Measurements from ENCODE around the gene ZNF385B.
"Not testable (repeated sequence)": the region's sequence is repeated elsewhere in the genome, so short reads cannot be mapped to it uniquely, and the experiment has no call there.

The ZNF385B gene

DNA sequence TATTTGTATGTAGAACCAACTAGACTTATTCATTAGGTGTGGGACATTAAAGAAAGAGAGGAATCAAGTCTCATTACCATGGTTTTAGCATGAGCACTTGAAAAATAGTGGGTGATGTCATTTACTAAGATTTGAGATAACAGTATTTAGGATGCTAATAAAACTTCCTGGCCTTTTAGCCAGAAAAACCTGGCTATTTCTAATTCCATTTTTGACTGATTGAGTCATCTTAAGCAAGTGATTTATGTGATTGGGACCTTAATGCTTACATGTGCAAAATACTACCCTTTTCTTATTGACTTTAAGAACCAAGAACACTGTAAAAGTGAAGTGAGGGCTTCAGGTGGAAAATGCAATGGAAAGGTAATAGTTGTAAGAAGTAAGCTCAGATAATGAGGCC, 400.0 kb downstream of the ZNF385B start:
- no peak for DNase-seq

DNA sequence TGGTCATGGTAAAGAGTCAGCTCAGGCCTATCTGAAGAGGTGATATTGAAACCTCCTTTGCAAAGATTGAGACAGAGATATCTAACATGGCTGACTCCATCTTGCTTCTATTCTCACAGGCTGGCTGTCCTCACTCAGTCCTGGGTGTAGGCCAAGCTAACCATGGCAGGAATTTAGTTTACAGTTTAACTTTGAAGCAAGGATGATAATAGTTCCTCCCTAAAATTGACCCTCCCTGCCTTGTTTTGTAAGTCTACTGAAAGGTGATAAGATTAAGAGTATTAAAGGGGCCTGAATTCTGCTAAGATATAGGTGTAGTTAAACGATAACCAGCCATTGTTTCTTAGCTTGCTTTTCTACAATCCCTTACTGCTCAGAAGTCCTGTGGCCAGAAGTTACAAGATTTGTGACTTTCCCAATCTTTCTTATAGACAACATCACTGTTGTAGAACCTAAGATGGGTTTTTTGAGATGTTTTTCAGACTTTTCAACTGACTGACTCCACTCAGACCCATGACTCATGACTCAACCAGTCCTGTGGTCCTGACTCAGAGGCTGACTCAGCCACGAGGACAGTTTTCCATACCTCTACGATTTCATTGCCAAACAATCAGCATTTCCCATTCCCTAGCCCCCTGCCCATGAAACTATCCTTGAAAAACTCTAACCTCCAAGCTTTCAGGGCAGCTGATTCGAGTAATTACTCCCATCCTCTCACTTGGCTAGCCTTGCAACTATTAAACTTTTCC, 401.1 kb downstream of the ZNF385B start:
- no peak for DNase-seq

DNA sequence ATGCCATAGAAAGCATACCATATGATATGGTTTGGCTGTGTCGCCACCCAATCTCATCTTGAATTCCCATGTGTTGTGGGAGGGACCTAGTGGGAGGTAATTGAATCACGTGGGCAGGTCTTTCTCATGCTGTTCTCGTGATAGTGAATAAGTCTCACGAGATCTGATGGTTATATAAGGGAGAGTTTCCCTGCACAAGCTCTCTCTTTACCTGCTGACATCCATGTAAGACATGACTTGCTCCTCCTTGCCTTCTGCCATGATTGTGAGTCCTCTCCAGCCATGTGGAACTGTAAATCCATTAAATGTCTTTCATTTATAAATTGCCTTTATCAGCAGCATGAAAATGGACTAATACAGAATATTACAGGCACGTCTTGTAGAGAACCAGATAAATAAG, 403.3 kb downstream of the ZNF385B start:
- not testable (repeated sequence) for DNase-seq

DNA sequence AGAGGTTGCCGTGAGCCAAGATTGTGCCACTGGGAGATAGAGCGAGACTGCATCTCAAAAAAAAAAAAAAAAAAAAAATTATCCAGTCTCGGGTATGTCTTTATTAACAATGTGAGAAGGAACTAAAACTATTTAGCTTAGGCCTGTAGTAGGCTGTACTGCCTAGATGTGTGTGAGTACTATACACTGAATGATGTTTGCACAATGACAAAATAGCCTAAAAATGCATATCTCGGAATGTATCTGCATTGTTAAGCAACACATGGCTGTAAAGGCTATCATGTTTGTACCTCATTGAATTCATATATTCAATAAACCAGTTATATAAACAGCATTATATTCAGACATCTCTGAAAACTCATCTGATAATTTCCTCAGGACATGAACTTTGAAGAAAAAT, 405.6 kb downstream of the ZNF385B start:
- no peak for DNase-seq

DNA sequence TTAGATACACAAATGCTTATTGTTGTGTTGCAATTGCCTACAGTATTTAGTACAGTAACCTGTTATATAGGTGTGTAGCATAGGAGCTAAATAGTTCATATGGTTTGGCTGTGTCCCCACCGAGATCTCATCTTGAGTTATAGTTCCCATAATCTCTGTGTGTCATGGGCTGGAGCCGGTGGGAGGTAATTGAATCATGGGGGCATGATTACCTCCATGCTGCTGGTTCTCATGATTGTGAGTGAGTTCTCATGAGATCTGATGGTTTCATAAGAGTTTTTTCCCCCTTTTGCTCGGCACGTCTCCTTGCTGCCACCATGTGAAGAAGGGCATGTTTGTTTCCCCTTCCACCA, 406.3 kb downstream of the ZNF385B start:
- DNase-seq: no peak

DNA sequence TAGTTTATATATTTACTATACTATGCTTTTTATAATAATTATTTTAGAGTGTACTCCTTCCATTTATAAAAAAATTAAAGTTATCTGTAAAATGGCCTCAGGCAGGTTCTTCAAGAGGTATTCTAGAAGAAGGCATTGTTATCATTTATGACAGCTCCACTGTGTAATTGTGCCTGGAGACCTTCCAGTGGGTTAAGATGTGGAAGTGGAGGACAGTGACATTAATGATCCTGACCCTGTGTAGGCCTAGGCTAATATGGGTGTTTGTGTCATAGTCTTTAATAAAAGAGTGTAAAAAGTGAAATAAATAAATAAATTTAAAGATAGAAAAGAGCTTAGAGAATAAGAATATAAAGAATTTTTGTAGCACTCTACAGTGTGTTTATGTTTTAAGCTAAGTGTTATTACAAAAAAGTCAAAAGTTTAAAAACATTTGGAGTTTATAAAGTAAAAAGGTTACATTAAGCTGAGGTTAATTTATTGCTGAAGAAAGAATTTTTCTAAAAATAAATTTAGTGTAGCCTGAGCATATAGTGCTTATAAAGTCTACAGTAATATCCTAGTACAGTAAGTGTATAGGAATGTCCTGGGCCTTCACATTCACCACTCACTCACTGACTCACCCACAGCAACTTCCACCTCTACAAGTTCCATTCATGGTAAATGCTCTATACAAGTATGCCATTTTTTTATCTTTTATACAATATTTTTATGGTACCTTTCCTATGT, 406.8 kb downstream of the ZNF385B start:
- DNase-seq: no peak

DNA sequence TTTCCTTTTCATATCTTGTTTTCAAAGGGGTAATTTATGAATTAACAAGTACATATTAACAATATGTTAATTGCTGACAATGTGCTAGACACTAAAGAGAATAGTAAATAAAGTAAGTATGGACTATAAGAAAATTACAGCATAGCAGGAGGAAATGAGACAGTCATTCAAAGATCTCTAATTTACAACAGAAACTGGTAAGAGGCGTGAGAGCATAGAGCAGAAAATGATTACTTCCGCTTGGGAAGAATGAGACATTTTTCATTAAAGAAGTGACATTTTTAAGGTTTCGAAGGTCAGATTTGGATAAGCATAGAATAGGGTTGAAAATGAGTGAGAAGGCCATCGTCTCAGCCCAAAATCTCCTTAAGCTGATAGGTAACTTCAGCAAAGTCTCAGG, 412.4 kb downstream of the ZNF385B start:
- no peak for DNase-seq

DNA sequence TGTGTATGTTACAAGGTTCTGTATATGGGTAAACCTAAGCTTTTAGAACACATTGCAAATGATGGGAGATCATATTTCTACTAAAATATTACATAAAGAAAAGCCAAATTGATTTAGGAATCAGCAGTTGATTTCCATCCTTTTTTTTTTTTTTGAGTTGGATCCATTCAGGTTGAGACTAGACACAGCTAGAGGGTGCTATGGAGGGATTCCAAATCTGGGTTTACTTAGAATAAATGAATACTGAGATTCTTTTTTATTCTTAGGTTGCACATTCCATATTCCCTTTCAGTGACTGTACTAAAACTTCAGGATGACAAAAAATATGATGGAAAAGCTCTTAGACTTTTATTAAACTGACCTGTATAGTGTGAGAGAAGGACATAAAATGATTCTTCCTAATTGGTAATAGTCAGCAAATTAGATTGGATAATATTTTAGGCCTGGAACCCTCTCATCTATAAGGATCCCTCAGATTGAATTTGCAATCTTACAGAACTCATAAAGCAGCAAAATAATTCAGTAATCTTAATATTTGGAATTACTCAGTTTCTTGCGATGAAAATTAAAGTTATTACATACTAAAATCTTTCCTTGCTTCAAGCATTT, 413.5 kb downstream of the ZNF385B start:
- no peak for DNase-seq

DNA sequence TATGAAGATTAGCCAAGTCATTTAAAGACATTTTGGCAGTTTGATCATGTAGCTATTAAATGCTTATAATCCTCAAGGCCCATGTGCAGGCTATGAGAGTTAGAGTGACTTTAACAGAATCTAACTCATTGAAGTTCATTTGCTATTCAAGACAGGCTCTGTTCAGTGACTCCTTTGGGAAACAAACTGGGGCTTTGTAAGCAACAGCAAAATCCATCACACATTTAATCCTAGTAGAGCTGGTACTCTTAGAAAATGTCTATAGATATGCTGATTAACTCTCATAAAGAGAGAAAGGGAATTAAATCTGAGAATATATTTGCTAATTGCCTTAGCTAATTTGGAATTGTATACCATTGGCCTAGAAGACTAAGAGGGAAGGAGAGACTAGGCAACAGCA, 414.0 kb downstream of the ZNF385B start:
- no peak for DNase-seq

DNA sequence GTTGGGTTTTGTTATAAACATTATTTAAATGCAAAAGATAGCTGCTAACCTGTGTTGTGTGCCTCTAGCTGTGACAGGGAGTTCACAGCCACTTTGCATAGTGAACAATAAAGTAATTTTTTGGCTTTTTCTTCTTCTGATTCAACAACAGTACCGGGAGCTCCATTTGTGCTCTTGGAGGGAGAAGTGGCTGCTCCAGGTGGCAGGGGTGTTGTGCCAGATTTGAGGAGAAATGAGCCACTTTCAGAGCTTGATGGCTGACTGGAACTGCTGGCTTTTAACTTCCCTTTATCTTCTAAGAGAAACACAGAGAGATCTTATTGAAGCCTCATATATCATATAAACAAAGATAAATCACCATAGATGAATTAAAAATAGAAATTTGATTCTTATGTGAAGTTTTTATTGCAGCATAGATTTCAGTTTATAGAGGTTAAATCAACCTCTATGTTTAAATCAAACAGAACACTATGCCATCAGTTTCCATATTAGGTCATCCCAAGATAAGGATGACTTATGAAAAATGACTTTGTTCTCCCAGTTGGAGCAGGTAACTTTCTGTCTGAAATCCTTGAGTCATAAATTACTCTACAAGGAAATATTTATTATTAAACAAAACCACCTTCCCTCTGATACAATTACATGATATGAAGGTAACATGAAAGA, 414.8 kb downstream of the ZNF385B start:
- DNase-seq: no peak

DNA sequence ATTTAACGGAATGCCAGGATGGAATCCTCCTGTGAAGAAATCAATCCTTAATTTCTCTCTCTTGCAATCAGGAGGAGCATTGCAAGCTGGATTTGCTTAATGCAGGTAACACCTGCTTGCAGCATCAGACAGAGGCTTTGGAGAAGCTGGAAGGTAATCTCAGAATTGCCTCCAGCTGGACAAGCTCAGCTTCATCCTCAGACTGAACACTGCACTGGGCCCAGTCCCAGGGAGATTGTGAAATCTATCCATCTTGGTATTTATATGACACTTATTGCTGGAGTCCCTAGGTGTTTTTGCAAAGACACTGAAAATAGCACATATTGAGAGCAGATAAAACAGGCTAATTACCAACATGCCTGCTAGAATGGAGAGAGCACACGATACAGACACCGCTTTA, 417.4 kb downstream of the ZNF385B start:
- no peak for DNase-seq

DNA sequence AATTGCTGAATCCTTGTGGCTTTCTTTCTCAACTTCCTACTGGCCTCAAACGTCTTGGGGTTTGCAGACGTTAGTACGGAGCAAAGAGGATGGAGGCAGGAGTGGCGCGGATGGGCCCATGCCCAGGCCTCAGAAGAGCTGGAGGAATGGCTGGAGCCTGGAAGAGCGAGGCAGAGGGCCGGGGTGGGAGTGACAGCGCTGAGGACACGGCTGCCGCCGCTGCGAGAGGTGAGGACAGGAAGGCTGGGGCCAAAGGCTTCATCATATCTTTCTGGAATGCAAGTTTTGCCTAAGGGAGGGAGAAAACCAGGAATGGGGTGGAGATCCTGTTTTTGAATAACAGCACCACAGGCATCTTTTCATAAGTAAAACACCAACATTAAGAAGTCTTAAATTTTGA, 418.2 kb downstream of the ZNF385B start:
- no peak for DNase-seq

DNA sequence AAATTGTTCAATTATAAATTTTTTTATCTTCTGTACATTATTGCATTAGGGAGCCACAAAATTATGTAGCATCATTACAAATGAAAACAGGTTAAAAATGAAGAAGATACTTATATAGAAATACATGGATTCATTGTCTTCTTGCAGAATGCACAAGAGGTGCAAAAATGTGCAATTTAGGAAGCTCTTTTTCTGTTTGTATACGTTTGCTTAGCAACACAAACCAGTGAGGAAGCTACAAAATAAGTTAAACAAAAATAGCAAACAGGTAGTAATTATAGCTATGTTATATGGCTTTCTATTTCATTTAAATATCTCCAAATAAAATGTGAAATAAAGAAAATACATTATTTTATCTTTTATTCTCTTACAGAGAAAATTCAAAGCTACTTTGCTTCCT, 419.2 kb downstream of the ZNF385B start:
- no peak for DNase-seq

DNA sequence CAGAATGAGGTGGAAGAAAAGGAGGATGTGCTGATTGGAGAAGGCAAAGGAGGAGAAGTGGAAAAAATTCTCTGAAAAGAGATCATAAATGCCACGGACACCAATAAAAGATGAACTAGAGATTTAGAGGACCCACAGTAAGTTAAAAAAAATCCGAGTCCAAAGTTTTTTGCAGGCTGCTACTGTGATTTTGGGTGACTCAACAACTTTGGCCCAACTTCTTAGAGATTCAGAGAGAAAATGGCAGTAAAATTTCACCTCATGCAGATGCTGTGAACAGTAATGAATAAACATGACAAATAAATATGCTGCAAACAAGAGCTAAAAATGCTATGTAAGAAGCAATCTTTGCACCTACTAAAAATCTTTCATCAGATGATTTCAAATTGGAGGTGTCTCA, 419.9 kb downstream of the ZNF385B start:
- no peak for DNase-seq

DNA sequence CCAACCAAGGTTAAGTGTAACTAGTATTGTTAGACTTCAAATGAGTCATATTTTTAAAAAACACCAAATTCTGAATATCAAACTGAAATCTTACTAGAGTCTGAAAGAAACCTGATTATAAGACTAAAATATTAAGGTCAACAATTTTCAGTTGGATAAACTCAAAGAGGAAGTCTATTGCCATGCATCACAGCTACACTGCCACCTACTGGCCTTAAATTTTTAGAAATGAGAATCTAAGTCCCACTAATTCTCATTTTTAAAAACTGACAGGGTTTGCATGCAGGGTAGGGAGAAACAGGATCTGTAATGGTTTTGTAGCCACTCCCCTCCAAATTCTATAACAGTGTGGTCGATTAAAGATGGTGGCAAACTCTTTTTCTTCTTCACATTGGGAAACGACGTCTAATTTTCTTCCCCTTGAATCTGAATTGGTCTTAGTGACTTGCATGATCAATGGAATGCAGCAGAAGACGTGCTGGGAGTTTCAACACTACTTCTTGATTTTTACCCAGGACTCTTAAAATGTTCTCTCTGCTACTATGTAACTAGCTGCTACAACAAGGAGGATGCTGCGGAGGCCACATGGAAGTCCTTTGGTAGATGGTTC, 420.7 kb downstream of the ZNF385B start:
- DNase-seq: no peak

DNA sequence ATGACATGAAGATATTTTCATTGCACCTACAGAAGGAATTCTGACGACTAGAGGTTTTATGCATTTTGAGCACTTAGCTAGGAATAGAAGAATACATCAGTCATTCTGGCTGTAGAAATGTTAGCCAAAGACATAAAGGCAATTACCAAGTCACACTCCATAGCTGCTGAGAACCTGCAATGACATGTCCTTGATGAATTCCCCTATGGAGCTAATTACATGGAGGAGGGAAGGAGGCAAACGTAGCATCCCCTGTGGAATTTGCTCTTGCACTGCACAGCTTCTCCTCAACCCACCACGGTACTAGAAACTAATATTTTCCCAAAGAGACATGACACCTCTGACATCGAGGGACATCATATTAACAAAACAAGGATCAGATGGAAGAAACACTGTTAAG, 422.8 kb downstream of the ZNF385B start:
- DNase-seq: no peak

DNA sequence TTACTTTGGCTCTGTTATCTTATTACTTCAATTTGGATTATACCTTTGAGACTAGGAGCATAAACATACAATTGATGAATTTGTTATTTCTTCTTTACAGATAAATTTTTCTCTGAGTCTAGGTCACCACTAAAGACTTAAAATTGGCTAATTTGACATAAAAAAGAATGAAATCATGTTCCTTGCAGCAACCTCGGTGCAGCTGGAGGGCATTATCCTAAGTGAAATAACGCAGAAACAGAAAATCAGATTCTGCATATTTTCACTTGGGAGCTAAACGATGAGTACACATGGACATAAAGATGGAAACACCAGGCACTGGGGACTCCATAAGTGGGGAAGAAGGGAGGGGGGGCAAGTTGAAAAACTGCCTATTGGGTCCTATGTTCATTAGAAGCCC, 424.0 kb downstream of the ZNF385B start:
- no peak for DNase-seq

DNA sequence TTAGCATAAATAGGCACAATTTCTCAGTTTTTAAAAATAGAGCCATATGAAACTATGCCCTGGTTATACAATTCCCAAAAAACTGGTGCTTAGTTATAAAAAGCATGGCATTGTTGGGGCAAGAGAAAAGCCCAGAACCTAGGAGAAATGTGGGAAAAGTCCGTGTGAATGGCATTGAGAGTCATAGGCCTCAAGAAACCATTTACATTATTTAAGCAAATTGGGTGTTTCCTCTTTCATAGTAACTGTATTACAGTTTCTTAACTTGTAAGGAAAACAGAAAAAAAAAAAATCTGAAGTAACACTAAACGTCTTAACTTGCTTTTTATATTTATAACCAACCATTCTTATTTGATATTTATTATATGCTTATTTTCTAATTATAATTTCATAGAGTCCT, 425.8 kb downstream of the ZNF385B start:
- DNase-seq: no peak

DNA sequence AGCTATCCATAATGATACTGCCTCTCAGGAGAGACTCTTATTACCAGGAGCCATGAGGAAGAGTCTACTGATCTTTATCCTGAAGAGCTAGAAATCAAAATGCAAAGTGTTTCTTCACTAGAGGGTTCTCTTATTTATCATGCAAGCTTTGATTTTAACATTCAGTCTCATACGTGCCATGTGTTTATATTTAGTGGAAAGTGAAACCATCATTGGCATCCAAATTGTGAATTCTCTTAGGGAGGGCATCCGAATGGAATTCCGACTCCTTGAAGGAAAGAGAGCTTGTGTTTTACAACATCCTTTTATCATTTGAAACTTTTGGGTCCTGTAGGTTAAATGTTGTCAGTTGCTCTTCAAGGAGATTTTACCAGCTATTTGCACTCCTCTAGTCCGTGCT, 426.4 kb downstream of the ZNF385B start:
- DNase-seq: no peak

DNA sequence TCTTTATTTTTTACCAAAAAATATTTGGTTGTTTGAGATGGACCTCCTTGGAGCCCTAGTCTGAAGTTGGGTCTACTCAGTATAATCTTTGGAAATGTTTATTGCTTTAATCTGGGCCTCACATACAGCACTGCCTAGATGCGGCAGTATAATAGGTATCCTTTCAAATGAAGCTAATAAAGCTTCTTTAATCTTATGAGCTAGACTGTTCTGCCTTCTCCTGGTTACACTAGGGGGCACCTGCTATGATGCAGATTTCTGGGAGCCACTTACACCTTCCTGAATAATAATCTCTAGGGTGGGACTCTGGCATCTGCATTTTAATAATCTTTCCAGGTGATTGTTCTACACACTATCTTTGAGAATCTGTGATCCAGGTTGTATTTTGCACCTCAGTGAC, 427.1 kb downstream of the ZNF385B start:
- no peak for DNase-seq

DNA sequence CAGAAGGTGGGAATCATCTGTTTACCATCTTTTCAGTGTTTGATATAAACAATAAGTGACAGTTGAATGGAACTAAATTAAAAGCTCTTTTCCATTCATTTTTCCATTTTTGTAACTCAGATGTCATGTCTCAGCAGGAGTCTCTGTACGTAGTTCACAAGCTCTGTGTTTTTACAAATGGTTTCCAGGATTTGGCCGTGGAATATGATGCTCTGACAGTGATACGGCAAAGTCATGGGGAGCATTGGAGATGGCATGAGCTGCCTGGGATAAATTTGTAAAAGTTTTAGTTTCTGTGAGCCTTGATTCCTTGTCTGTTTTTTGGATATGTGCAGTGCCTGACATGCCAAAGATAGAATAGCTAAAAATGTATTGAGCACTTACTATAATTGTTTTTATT, 428.7 kb downstream of the ZNF385B start:
- no peak for DNase-seq

DNA sequence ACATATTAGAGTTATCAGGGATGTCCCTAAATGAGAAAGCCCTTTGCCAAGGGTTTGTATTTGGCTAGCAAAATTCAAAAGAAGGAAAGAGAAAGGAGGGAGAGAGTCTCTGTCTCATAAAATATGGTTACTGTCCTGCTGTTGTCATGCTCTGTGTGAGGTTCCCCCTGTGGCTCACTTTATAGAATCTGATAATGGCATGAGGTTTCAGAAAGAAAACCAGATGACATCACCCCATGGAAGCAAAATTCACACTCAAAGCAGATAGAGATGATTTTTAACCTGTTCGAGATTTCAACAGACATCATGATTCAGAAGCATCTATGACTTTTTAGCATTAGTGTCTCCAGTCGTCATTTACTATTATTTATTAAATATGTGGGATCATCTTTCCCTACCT, 431.8 kb downstream of the ZNF385B start:
- no peak for DNase-seq

DNA sequence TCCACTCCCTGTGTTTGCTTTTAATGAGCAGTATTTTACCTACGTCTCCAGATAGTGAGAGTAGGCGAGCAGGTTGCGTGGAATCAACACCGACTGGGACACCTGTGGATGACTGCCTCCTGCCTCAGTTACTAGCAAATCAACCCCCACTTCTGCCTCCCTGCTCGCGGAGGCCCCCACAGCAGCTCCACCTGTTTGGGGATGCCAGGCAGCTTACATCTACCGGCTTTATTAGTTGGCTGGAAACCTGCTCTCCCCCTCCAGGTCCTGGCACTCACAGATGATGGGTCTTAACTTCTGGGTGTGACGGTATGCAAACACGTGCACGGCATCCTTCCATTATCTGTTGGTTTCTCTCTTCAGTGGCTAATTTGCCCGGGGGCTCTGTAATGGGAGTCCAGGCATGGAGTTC, 432.3 kb downstream of the ZNF385B start:
- DNase-seq: no peak

Measured in activated CD8-positive, alpha-beta memory T cell treated with anti-CD3 and anti-CD28 coated beads, Interleukin-2, amount 50 U/mL, for 48 hours (primary cell).